ACHN (cell line): ENCODE results near the gene NOTCH1.

Source experiments
- DNase-seq: peaks from one replicate; pipeline ENCODE4 v3.0.0-alpha.2; 2015
- in situ Hi-C: cut with HindIII; loops from 2 replicates; pipeline ENCODE4 v1.10.0; 2017; ENCODE audit warnings: low sequenced_read_pairs, low pct_ligation_motif_present, low pct_unique_long_range_greater_than_20kb

The NOTCH1 gene

GRCh38 chr9:136539427-136540421 lies 6.1 kb downstream of the NOTCH1 start:
- in situ Hi-C loops = no loop called here

GRCh38 chr9:136538599-136539426 lies 7.0 kb downstream of the NOTCH1 start:
- DNase-seq = no peak
- in situ Hi-C loops = no loop called here

More at GRCh38 chr9:136539427-136540421, 6.1 kb downstream of the NOTCH1 start:
- no peak for DNase-seq

GRCh38 chr9:136537896-136538598 lies 7.8 kb downstream of the NOTCH1 start:
- DNase-seq = no peak
- in situ Hi-C loops = no loop called here

GRCh38 chr9:136537411-136537810 lies 8.4 kb downstream of the NOTCH1 start:
- in situ Hi-C loops = no loop called here
- DNase-seq = no peak

GRCh38 chr9:136536721-136537241 lies 9.1 kb downstream of the NOTCH1 start:
- in situ Hi-C loops = no loop called here
- no peak for DNase-seq

- DNase-seq = no peak
- in situ Hi-C loops = no loop called here
Observed at GRCh38 chr9:136536051-136536720, 9.7 kb downstream of the NOTCH1 start.

- no peak for DNase-seq
- in situ Hi-C loops = no loop called here
Observed at GRCh38 chr9:136535070-136535469, 10.8 kb downstream of the NOTCH1 start.

GRCh38 chr9:136534366-136534765 lies 11.5 kb downstream of the NOTCH1 start:
- in situ Hi-C loops = no loop called here
- DNase-seq = no peak

- no peak for DNase-seq
- in situ Hi-C loops = no loop called here
Observed at GRCh38 chr9:136533775-136534157, 12.1 kb downstream of the NOTCH1 start.

- in situ Hi-C loops = no loop called here
- no peak for DNase-seq
Observed at GRCh38 chr9:136532799-136533774, 12.8 kb downstream of the NOTCH1 start.

GRCh38 chr9:136531904-136532798 lies 13.7 kb downstream of the NOTCH1 start:
- in situ Hi-C loops = no loop called here
- DNase-seq = no peak

- no peak for DNase-seq
- in situ Hi-C loops = no loop called here
Observed at GRCh38 chr9:136531186-136531903, 14.5 kb downstream of the NOTCH1 start.

GRCh38 chr9:136530461-136531089 lies 15.3 kb downstream of the NOTCH1 start:
- in situ Hi-C loops = no loop called here
- no peak for DNase-seq

- no peak for DNase-seq
Observed at GRCh38 chr9:136529516-136530460, 16.1 kb downstream of the NOTCH1 start.

More at GRCh38 chr9:136529516-136530460, 16.1 kb downstream of the NOTCH1 start:
- in situ Hi-C loops = no loop called here
